ENCODE data around the gene ADRA2B.
"Not testable (repeated sequence)": the region's sequence is repeated elsewhere in the genome, so short reads cannot be mapped to it uniquely, and the experiment has no call there.

Gene ADRA2B

DNA sequence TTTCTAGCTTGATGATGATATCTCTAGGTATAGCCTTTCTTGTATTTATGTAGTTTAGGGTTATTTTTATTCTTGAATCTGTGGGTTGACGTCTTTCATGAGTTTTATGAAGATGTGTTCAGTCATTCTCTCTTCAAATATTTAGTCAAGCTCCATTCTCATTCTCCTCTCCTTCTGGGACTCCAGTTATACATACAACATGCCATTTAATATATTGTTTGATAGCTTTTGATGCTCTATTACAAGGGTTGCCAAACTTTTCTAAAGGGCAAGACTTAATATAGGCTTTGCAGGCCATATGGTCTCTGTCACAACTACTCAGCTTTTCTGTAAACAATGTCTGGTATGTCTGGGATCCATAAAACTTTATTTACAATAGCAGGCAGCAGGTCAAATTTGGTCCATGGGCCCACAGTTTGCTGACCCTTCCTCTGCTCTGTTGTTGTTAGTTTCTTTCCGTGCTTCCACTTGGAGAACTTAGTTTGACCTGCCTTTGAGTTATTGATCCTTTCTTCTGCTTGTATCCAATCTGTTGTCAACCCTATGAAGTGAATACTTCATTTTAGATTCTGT lies 41.1 kb downstream of the ADRA2B start:
- DNase-seq (ENCODE audit: low read depth, low spot score), result no peak
- Histone ChIP-seq H3K27ac (ENCODE audit: low read length) (no peak overlapping the region), H3K9me3 (ENCODE audit: control insufficient read depth, insufficient read depth, low read length) (no peaks in the 10 kb centered on the region), H3K4me3 (ENCODE audit: low read length) (no peak overlapping the region), H3K27me3 (ENCODE audit: control insufficient read depth, insufficient read depth, low read length) (no peaks in the 10 kb centered on the region), H3K4me1 (ENCODE audit: control insufficient read depth, insufficient read depth, low read length) (no peaks in the 10 kb centered on the region), H3K36me3 (ENCODE audit: control insufficient read depth, insufficient read depth, low read length) (no peaks in the 10 kb centered on the region)
- no CpG with 5 or more reads among the region's 2 CpGs for WGBS (ENCODE audit: insufficient coverage, insufficient read length)

DNA sequence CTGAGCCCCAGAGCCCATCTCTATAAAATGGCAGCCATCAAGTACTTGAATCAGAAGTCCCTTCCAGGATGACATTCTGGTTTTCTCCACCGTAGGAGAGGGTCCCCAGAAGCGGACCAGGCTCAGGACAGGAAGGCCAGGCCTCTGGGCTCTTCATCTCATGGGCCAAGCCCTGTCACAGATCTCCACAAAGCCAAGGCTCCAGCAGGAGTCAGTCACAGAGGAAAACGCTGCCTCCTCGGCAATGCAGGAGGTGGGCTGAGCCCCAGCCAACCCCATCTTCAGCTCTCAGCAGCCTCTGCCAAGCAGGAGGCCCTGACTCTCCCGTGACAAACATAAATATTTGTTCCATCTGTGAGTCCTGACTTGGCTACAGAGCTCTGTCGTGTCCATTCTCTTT lies 42.2 kb downstream of the ADRA2B start:
- no CpG with 5 or more reads among the region's 6 CpGs for WGBS (ENCODE audit: insufficient coverage, insufficient read length)

GRCh38 chr2:96073170-96073775 lies 43.1 kb downstream of the ADRA2B start:
- Histone ChIP-seq H3K4me3 (ENCODE audit: low read length) (no peak overlapping the region), H3K27ac (ENCODE audit: low read length) (no peak overlapping the region), H3K4me1 (ENCODE audit: control insufficient read depth, insufficient read depth, low read length) (no peaks in the 10 kb centered on the region), H3K27me3 (ENCODE audit: control insufficient read depth, insufficient read depth, low read length) (no peaks in the 10 kb centered on the region), H3K36me3 (ENCODE audit: control insufficient read depth, insufficient read depth, low read length) (no peaks in the 10 kb centered on the region), H3K9me3 (ENCODE audit: control insufficient read depth, insufficient read depth, low read length) (no peaks in the 10 kb centered on the region)
- no CpG with 5 or more reads among the region's 7 CpGs for WGBS (ENCODE audit: insufficient coverage, insufficient read length)
- no peak for DNase-seq (ENCODE audit: low read depth, low spot score)

More for the DNA sequence above, 42.2 kb downstream of the ADRA2B start:
- no peak for DNase-seq (ENCODE audit: low read depth, low spot score)
- Histone ChIP-seq H3K36me3 (ENCODE audit: control insufficient read depth, insufficient read depth, low read length) (no peaks in the 10 kb centered on the region), H3K9me3 (ENCODE audit: control insufficient read depth, insufficient read depth, low read length) (no peaks in the 10 kb centered on the region), H3K4me3 (ENCODE audit: low read length) (no peak overlapping the region), H3K27me3 (ENCODE audit: control insufficient read depth, insufficient read depth, low read length) (no peaks in the 10 kb centered on the region), H3K27ac (ENCODE audit: low read length) (no peak overlapping the region), H3K4me1 (ENCODE audit: control insufficient read depth, insufficient read depth, low read length) (no peaks in the 10 kb centered on the region)

DNA sequence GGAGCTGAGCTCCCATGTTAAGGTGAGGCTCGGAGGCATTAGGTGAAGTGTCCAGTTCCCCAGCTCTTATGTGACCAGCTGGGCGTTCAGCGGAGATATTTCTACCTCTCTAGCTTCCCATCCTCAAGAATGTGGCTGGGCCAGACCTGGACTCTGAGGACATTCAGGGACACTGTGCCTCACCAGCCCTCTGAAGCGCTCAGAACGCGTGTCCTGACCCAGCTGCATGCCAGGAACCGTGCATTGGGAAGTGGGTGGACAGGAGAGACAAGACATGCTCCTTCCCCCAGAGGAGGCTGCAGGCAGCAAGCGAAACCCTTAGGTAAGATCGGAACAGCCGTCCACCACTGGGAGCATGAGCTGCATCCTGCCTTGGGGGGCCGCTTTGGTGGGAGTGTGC lies 43.6 kb downstream of the ADRA2B start:
- Histone ChIP-seq H3K36me3 (ENCODE audit: control insufficient read depth, insufficient read depth, low read length) (no peaks in the 10 kb centered on the region), H3K4me3 (ENCODE audit: low read length) (no peak overlapping the region), H3K9me3 (ENCODE audit: control insufficient read depth, insufficient read depth, low read length) (no peaks in the 10 kb centered on the region), H3K4me1 (ENCODE audit: control insufficient read depth, insufficient read depth, low read length) (no peaks in the 10 kb centered on the region), H3K27me3 (ENCODE audit: control insufficient read depth, insufficient read depth, low read length) (no peaks in the 10 kb centered on the region), H3K27ac (ENCODE audit: low read length) (no peak overlapping the region)
- no peak for DNase-seq (ENCODE audit: low read depth, low spot score)
- no CpG with 5 or more reads among the region's 11 CpGs for WGBS (ENCODE audit: insufficient coverage, insufficient read length)

- H3K27ac ChIP-seq (ENCODE audit: low read length); H3K36me3 ChIP-seq (ENCODE audit: control insufficient read depth, insufficient read depth, low read length); H3K27me3 ChIP-seq (ENCODE audit: control insufficient read depth, insufficient read depth, low read length); H3K4me3 ChIP-seq (ENCODE audit: low read length); DNase-seq (ENCODE audit: low read depth, low spot score); H3K9me3 ChIP-seq (ENCODE audit: control insufficient read depth, insufficient read depth, low read length); H3K4me1 ChIP-seq (ENCODE audit: control insufficient read depth, insufficient read depth, low read length): not testable (repeated sequence)
- no CpG with 5 or more reads among the region's 8 CpGs for WGBS (ENCODE audit: insufficient coverage, insufficient read length)
These were observed 44.3 kb downstream of the ADRA2B start for GRCh38 chr2:96071977-96072491.

- H3K36me3 ChIP-seq (ENCODE audit: control insufficient read depth, insufficient read depth, low read length); H3K27ac ChIP-seq (ENCODE audit: low read length); H3K27me3 ChIP-seq (ENCODE audit: control insufficient read depth, insufficient read depth, low read length); H3K4me1 ChIP-seq (ENCODE audit: control insufficient read depth, insufficient read depth, low read length); H3K9me3 ChIP-seq (ENCODE audit: control insufficient read depth, insufficient read depth, low read length); DNase-seq (ENCODE audit: low read depth, low spot score); H3K4me3 ChIP-seq (ENCODE audit: low read length): not testable (repeated sequence)
- no CpG with 5 or more reads among the region's 16 CpGs for WGBS (ENCODE audit: insufficient coverage, insufficient read length)
These were observed 45.0 kb downstream of the ADRA2B start for GRCh38 chr2:96071087-96071976.

DNA sequence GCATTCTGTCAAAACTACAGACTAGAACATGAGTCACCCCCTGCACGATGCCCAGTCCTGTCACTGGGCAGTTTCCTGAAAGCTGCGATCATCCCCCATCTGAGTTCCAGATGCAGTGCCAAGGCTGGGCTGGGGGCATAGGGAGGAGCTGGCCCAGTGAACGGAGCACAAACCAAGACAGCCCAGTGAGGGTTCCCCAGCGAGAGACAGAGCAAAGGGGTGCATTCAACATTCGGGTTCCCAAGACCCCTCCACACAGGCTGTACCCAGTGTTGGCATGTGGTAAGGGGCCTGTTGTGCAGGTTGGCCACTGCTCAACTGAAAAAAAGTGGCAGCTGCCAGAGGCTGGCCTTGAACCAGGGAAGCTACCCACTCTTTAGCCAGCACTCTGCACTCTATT lies 46.0 kb downstream of the ADRA2B start:
- DNase-seq (ENCODE audit: low read depth, low spot score); H3K4me3 ChIP-seq (ENCODE audit: low read length): not testable (repeated sequence)

DNA sequence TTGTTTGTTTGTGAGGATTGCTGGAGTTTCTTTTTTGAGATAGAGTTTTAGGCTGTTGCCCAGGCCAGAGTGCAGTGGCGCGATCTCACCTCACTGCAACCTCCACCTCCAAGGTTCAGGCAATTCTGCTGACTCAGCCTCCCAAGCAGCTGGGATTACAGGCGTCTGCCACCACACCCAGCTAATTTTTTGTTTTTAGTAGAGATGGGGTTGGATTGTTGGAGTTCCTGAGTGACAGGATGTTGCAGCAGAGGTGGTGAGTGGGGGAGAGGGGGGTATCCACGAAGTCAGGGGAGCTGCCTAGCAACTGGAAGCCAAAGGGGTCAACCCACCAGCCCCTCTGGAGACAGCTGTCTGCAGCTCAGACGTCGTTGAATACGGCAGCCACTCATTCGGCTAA lies 46.5 kb downstream of the ADRA2B start:
- not testable (repeated sequence) for H3K27ac ChIP-seq (ENCODE audit: low read length); H3K4me3 ChIP-seq (ENCODE audit: low read length); H3K9me3 ChIP-seq (ENCODE audit: control insufficient read depth, insufficient read depth, low read length); H3K36me3 ChIP-seq (ENCODE audit: control insufficient read depth, insufficient read depth, low read length); H3K4me1 ChIP-seq (ENCODE audit: control insufficient read depth, insufficient read depth, low read length); H3K27me3 ChIP-seq (ENCODE audit: control insufficient read depth, insufficient read depth, low read length); DNase-seq (ENCODE audit: low read depth, low spot score)
- WGBS (ENCODE audit: insufficient coverage, insufficient read length), result no CpG with 5 or more reads among the region's 8 CpGs

More for the DNA sequence above, 46.0 kb downstream of the ADRA2B start:
- H3K4me1 ChIP-seq (ENCODE audit: control insufficient read depth, insufficient read depth, low read length); H3K36me3 ChIP-seq (ENCODE audit: control insufficient read depth, insufficient read depth, low read length); H3K9me3 ChIP-seq (ENCODE audit: control insufficient read depth, insufficient read depth, low read length); H3K27ac ChIP-seq (ENCODE audit: low read length); H3K27me3 ChIP-seq (ENCODE audit: control insufficient read depth, insufficient read depth, low read length): not testable (repeated sequence)
- WGBS (ENCODE audit: insufficient coverage, insufficient read length), result no CpG with 5 or more reads among the region's 5 CpGs

- H3K9me3 ChIP-seq (ENCODE audit: control insufficient read depth, insufficient read depth, low read length); H3K4me3 ChIP-seq (ENCODE audit: low read length); H3K36me3 ChIP-seq (ENCODE audit: control insufficient read depth, insufficient read depth, low read length); H3K4me1 ChIP-seq (ENCODE audit: control insufficient read depth, insufficient read depth, low read length); DNase-seq (ENCODE audit: low read depth, low spot score); H3K27ac ChIP-seq (ENCODE audit: low read length); H3K27me3 ChIP-seq (ENCODE audit: control insufficient read depth, insufficient read depth, low read length): not testable (repeated sequence)
- WGBS (ENCODE audit: insufficient coverage, insufficient read length), result no CpG with 5 or more reads among the region's 9 CpGs
These were observed 48.3 kb downstream of the ADRA2B start for GRCh38 chr2:96067902-96068581.

- H3K4me1 ChIP-seq (ENCODE audit: control insufficient read depth, insufficient read depth, low read length); H3K27ac ChIP-seq (ENCODE audit: low read length); H3K36me3 ChIP-seq (ENCODE audit: control insufficient read depth, insufficient read depth, low read length); H3K27me3 ChIP-seq (ENCODE audit: control insufficient read depth, insufficient read depth, low read length); DNase-seq (ENCODE audit: low read depth, low spot score); H3K9me3 ChIP-seq (ENCODE audit: control insufficient read depth, insufficient read depth, low read length); H3K4me3 ChIP-seq (ENCODE audit: low read length): not testable (repeated sequence)
- WGBS (ENCODE audit: insufficient coverage, insufficient read length), result no CpG with 5 or more reads among the region's 2 CpGs
These were observed 49.2 kb downstream of the ADRA2B start for GRCh38 chr2:96067098-96067660.
